ENCODE data around the gene ITIH5.

DNA sequence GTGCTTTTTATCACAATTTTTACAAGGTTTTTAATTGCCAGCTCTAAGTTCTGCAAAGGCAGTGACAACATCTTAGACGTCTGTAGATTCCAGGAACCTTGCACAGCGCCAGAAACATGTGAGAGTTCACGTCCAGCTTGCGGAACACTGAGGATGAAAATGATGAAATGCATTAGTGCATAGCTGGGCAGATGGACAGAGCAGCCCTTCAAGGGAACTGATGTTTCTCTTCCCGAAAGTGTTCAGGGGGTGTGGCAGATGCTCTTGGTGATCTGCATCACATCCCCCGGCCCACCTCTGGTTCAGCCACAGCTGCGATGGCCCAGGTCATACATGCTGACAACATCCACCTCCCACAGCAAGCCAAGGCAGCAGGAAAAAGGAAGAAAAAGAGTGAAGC lies 40.9 kb downstream of the ITIH5 start:
- TF ChIP-seq, protein P1, sequence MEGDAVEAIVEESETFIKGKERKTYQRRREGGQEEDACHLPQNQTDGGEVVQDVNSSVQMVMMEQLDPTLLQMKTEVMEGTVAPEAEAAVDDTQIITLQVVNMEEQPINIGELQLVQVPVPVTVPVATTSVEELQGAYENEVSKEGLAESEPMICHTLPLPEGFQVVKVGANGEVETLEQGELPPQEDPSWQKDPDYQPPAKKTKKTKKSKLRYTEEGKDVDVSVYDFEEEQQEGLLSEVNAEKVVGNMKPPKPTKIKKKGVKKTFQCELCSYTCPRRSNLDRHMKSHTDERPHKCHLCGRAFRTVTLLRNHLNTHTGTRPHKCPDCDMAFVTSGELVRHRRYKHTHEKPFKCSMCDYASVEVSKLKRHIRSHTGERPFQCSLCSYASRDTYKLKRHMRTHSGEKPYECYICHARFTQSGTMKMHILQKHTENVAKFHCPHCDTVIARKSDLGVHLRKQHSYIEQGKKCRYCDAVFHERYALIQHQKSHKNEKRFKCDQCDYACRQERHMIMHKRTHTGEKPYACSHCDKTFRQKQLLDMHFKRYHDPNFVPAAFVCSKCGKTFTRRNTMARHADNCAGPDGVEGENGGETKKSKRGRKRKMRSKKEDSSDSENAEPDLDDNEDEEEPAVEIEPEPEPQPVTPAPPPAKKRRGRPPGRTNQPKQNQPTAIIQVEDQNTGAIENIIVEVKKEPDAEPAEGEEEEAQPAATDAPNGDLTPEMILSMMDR (conservative IDR thresholded peaks at IDR 0.05; ENCODE audit: low read length), result no peak
- TF ChIP-seq EZH2phosphoT487 (IDR thresholded peaks at IDR 0.05; ENCODE audit: borderline replicate concordance, low read depth, low read length), result no peak

Data from OCI-LY7 (cell line).